MG63 (cell line): ENCODE data around the gene TIMM10B. TPM values are rescaled to one million over a fixed set of nuclear protein-coding genes. Genes with fewer than 3 reads are reported as not detected.
A peak's percentile ranks its signal among the peaks of the same experiment; 100 is the strongest.

Experiments used
- DNase-seq: peaks from one replicate; pipeline ENCODE4 v3.0.0-alpha.2; 2020
- H3K27me3 ChIP-seq: fragments of 250-450 bp; sonication (Bioruptor Pico); 2 replicates; pipeline ENCODE4 v1.5.1; 2020; ENCODE audit warnings: mild to moderate bottlenecking, moderate library complexity
- H3K36me3 ChIP-seq: fragments of 250-450 bp; sonication (Bioruptor Pico); 2 replicates; pipeline ENCODE4 v1.5.1; 2020; ENCODE audit warnings: mild to moderate bottlenecking, moderate library complexity
- H3K4me3 ChIP-seq: fragments of 250-450 bp; sonication (Bioruptor Pico); 2 replicates; pipeline ENCODE4 v1.5.1; 2020; ENCODE audit warnings: mild to moderate bottlenecking, moderate library complexity
- H3K9me3 ChIP-seq: fragments of 250-450 bp; sonication (Bioruptor Pico); 2 replicates; pipeline ENCODE4 v1.5.1; 2020; ENCODE audit warnings: mild to moderate bottlenecking, moderate library complexity
- total RNA-seq: library from RNA; depleted of rRNA; stranded (reverse); fragments of >200 nt; shearing (Covaris generic); gene quantifications from 2 replicates; pipeline ENCODE4 v1.2.3, GENCODE V29; 2014; ENCODE audit warnings: low replicate concordance

The TIMM10B gene
- total RNA-seq, 1 experiment from 2014 or later, result 34.4 TPM

- H3K9me3 ChIP-seq, result no peaks in the 10 kb centered on the region
- H3K4me3 ChIP-seq, result no peak overlapping the region
- no peaks in the 10 kb centered on the region; the same call in 1 of the 2 replicates for H3K36me3 ChIP-seq
- DNase-seq, result no peak
- no peaks in the 10 kb centered on the region for H3K27me3 ChIP-seq
Measured at GRCh38 chr11:6458352-6459098, 22.8 kb upstream of the TIMM10B start.

GRCh38 chr11:6459099-6459450 lies 22.2 kb upstream of the TIMM10B start:
- H3K9me3 ChIP-seq, result no peaks in the 10 kb centered on the region
- H3K36me3 ChIP-seq, result no peaks in the 10 kb centered on the region; the same call in 1 of the 2 replicates
- no peak for DNase-seq
- H3K4me3 ChIP-seq, result no peak overlapping the region
- no peaks in the 10 kb centered on the region for H3K27me3 ChIP-seq

- no peaks in the 10 kb centered on the region for H3K27me3 ChIP-seq
- no peak overlapping the region for H3K4me3 ChIP-seq
- peak; percentile 59 for DNase-seq
- no peaks in the 10 kb centered on the region; the same call in 1 of the 2 replicates for H3K36me3 ChIP-seq
- no peaks in the 10 kb centered on the region for H3K9me3 ChIP-seq
Measured at GRCh38 chr11:6468712-6469495, 12.4 kb upstream of the TIMM10B start.

DNA sequence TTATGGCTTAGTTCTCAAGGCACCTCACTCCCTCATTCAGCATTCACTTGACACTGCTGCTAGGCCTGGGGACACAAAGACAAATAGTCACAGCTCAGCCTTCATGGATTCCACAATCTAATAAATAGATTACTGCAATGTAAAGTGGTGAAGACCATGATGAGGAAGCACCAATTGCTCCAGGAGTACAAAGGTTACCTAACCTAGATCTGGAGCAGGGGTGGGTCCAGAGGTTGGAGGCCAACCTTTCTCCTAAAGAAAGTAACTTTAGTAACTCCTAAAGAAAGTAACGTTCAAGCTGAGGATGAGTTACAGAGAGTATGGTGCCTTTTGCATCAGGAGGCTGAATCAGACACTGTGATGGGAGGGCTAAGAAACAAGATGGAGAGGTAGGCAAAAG lies 11.7 kb upstream of the TIMM10B start:
- Histone ChIP-seq H3K4me3 (no peak overlapping the region), H3K9me3 (no peaks in the 10 kb centered on the region), H3K36me3 (no peaks in the 10 kb centered on the region; the same call in 1 of the 2 replicates), H3K27me3 (no peaks in the 10 kb centered on the region)
- DNase-seq, result no peak

DNA sequence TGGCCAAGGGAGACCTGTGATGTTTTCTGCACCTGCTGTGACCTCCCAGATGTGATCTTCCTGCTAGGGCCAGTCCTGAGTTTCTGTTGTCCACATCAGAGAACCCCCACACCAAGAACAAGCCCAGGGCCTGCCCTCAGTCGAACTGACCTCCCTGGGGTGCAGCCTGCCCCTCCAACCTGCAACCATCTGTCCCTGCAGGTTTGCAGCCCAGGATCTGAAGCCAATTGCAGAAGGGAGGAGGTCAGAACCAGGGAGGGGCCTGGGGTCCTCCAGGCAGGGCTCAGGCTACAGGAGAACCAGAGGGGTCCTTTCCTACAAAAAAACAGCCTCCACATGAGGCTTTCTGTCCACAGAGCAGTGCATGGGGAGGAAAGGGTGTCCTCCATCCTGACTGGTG lies 8.4 kb upstream of the TIMM10B start:
- H3K4me3 ChIP-seq, result peak overlapping the region; percentile 81
- no peak for DNase-seq
- H3K27me3 ChIP-seq, result no peaks in the 10 kb centered on the region
- H3K9me3 ChIP-seq, result no peaks in the 10 kb centered on the region
- H3K36me3 ChIP-seq, result peaks cover 10% of the 10 kb centered on the region

DNA sequence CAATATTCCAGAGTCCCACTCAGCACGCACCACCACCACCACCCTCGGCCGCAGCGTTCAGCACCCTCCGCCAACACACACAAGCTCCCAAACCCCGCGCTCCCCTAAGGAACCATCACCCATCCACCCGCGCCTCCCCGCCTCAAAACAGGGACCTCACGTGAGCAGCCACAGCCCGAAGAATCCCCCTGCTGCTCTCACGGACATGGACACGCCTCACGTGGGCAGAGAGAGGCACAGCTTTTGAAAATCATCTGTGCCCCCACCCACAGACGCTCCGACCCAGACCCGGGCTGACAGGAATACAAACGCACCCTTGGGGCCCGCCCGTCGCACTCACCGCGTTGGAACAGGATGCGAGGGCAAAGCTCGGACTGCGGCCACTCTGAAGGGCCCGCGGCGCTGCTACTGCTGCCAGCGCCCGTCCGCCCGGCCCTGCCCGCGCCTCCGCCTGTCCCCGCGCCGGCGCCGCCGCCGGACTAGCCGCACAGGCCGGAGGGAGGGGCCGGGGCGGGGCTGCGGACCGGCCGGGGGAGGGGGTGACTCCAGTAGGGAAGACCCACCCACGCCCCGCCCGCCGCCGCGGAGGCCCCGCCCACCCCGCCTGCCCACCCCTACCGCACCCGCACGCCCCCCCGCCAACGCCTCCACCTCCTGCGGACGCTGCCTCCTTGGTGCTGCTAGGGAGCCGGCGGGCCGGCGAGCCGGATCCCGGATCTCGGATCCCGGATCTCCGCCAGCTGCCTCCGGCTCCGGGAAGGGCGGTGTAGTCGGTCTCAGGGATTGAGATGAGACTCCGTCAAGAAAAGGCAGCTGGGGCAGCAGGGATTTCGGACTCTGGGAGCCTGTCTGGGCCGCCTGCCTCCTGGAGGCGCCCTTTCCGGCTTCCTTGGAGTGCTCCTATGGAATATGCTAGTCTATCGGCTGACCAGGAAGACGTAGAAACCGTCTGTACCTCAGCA lies 7.6 kb upstream of the TIMM10B start, which contains the start of gene TRIM3:
Gene TRIM3, minus strand, starts transcription at position 491 of the 962 bp plus-strand sequence. CDS start 8,246 bp downstream, outside the sequence.
- Histone ChIP-seq H3K4me3 (peak within 1 kb of the TSS; percentile 81), H3K27me3 (no peaks in the 10 kb centered on the region), H3K9me3 (no peaks in the 10 kb centered on the region), H3K36me3 (peaks cover 18% of the 10 kb centered on the region)
- DNase-seq, result peak; percentile 92

GRCh38 chr11:6474413-6474792 lies 6.9 kb upstream of the TIMM10B start:
- no peak for DNase-seq
- Histone ChIP-seq H3K36me3 (peaks cover 25% of the 10 kb centered on the region), H3K27me3 (no peaks in the 10 kb centered on the region), H3K9me3 (no peaks in the 10 kb centered on the region), H3K4me3 (peak overlapping the region; percentile 65)

GRCh38 chr11:6474806-6475500 lies 6.3 kb upstream of the TIMM10B start:
- peak overlapping the region; percentile 65 for H3K4me3 ChIP-seq
- no peaks in the 10 kb centered on the region for H3K27me3 ChIP-seq
- no peaks in the 10 kb centered on the region for H3K9me3 ChIP-seq
- H3K36me3 ChIP-seq, result peaks cover 30% of the 10 kb centered on the region
- DNase-seq, result no peak

- no peak for DNase-seq
- Histone ChIP-seq H3K36me3 (peaks cover 36% of the 10 kb centered on the region), H3K4me3 (no peak overlapping the region), H3K9me3 (no peaks in the 10 kb centered on the region), H3K27me3 (no peaks in the 10 kb centered on the region)
Measured at GRCh38 chr11:6475936-6476335, 5.4 kb upstream of the TIMM10B start.

GRCh38 chr11:6476571-6476970 lies 4.7 kb upstream of the TIMM10B start:
- H3K27me3 ChIP-seq, result no peaks in the 10 kb centered on the region
- no peak for DNase-seq

GRCh38 chr11:6480299-6480914 lies 894 bp upstream of the TIMM10B start:
- H3K27me3 ChIP-seq, result no peaks in the 10 kb centered on the region
- peak overlapping the region; percentile 86 for H3K4me3 ChIP-seq
- no peak for DNase-seq
- peaks cover 67% of the 10 kb centered on the region for H3K36me3 ChIP-seq
- no peaks in the 10 kb centered on the region for H3K9me3 ChIP-seq

More at GRCh38 chr11:6476571-6476970, 4.7 kb upstream of the TIMM10B start:
- Histone ChIP-seq H3K4me3 (no peak overlapping the region), H3K9me3 (no peaks in the 10 kb centered on the region), H3K36me3 (peaks cover 36% of the 10 kb centered on the region)

GRCh38 chr11:6481924-6482275 lies 599 bp downstream of the TIMM10B start:
- H3K9me3 ChIP-seq, result no peaks in the 10 kb centered on the region
- DNase-seq, result no peak
- H3K36me3 ChIP-seq, result peaks cover 80% of the 10 kb centered on the region

GRCh38 chr11:6482441-6482840 lies 1.1 kb downstream of the TIMM10B start:
- Histone ChIP-seq H3K36me3 (peaks cover 80% of the 10 kb centered on the region), H3K4me3 (peak overlapping the region; percentile 86), H3K27me3 (no peaks in the 10 kb centered on the region), H3K9me3 (no peaks in the 10 kb centered on the region)
- DNase-seq, result no peak

More at GRCh38 chr11:6481924-6482275, 599 bp downstream of the TIMM10B start:
- Histone ChIP-seq H3K27me3 (no peaks in the 10 kb centered on the region), H3K4me3 (peak overlapping the region; percentile 86)

DNA sequence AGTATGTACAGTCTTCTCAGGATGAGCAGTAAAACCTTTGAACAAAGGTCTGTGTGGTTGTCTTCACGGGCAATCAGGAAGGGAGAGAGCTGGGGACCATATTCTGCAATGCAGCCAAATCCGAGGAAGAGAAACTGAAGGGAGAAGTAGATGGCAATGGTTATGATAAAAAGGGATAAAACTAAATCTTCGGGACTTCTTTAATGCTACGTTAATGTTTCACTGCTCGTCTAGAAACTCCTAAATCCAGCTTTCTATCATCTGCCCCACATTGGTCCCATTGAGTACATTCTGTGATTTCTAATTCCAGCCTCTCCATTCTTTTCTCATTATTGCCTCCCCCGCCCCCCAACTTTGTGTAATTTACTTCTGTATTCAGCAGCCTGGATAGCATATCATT lies 1.7 kb downstream of the TIMM10B start:
- Histone ChIP-seq H3K4me3 (no peak overlapping the region), H3K36me3 (peaks cover 76% of the 10 kb centered on the region), H3K9me3 (no peaks in the 10 kb centered on the region), H3K27me3 (no peaks in the 10 kb centered on the region)
- no peak for DNase-seq

DNA sequence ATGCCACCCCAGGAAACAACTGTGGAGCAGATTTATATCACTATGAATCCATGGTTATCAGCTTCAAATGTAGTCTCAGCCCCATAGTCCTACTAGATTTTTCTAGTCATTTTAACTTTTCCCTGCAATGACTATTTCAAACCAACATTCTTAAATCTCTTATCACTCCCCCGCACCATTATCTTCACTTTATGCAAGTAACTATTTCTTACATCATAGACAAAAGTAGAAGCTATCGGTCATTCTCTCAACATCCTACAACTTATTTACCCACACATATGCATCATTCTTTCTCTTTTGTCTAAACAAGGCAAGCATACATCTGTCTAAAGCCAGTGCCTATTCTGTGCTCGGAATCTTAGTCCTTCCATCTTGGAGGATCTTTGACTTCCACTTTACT lies 4.4 kb downstream of the TIMM10B start:
- no peaks in the 10 kb centered on the region for H3K9me3 ChIP-seq
- H3K36me3 ChIP-seq, result peaks cover 58% of the 10 kb centered on the region
- H3K4me3 ChIP-seq, result no peak overlapping the region
- DNase-seq, result no peak
- H3K27me3 ChIP-seq, result no peaks in the 10 kb centered on the region

DNA sequence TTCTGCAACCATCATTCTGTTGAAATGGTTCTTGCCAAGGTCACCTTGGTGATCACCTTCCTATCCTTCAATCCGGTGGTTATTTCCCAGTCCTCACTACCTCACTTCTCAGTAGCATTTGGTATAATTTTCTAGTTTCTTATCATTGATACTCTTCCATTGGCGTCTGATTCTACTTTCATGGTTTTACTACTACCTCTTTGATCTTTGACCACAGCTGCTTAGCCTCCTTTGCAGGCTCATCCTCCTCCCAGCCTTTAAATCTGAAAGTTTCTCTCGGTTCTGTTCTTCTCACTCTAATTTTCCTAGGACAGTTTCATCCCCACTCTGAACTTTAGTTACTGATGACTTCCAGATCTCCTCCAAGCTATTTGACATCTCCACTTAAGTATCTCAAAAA lies 5.0 kb downstream of the TIMM10B start:
- H3K36me3 ChIP-seq, result peaks cover 56% of the 10 kb centered on the region
- no peaks in the 10 kb centered on the region for H3K27me3 ChIP-seq
- H3K9me3 ChIP-seq, result no peaks in the 10 kb centered on the region
- DNase-seq, result no peak
- H3K4me3 ChIP-seq, result no peak overlapping the region
